Stimulated activated CD4-positive, alpha-beta T cell treated with anti-CD3 and anti-CD28 coated beads, TNF-alpha, amount 100 ng/mL, for 48 hours (primary cell): ENCODE measurements around the gene KRTAP17-1.
"Not testable (repeated sequence)": the region's sequence is repeated elsewhere in the genome, so short reads cannot be mapped to it uniquely, and the experiment has no call there.

Experiments
- DNase-seq, 3 donors: peaks; one replicate each; pipeline ENCODE4 v3.0.0-alpha.2; 2020; ENCODE audit warnings: low read depth in 3 of 3

The KRTAP17-1 gene

DNA sequence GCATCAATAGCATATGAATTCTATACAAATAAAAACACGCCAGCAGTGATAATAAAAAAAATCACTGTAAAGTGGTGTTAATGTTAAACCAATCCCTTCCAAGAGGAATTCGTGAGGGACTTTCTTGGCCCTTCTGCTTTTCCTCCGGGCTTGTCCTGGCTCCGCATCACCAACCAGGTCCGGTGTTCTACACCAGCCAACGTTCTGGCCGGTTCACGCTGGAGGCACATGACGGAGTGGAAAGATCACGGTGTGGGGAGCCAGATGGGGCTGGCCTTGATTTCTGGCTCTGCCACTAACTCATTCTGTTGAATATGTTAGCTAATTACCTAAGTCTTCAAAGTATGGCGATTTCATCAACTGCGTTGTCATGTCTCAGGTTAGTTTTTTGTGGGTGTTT, 11.4 kb downstream of the KRTAP17-1 start:
- no peak for DNase-seq

DNA sequence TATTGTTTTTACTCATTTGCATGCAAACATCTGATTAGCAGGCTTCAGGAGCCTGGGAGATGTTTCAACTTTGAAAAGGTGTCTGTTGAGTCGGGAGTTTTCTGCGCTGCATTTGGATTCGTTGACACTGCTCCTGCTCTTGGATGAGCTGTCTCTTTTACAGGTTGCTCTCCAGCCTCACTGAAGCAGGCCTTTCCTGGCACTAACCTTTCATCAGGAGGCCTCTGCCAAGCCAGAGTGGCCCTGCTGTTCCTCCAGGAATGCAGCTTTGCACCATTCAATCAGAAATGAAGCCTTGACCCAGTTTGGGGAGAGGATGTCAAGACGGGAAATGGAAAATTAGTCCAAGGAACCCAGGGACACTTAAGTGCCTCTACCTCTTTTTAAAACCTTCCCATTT, 12.5 kb downstream of the KRTAP17-1 start:
- no peak for DNase-seq

DNA sequence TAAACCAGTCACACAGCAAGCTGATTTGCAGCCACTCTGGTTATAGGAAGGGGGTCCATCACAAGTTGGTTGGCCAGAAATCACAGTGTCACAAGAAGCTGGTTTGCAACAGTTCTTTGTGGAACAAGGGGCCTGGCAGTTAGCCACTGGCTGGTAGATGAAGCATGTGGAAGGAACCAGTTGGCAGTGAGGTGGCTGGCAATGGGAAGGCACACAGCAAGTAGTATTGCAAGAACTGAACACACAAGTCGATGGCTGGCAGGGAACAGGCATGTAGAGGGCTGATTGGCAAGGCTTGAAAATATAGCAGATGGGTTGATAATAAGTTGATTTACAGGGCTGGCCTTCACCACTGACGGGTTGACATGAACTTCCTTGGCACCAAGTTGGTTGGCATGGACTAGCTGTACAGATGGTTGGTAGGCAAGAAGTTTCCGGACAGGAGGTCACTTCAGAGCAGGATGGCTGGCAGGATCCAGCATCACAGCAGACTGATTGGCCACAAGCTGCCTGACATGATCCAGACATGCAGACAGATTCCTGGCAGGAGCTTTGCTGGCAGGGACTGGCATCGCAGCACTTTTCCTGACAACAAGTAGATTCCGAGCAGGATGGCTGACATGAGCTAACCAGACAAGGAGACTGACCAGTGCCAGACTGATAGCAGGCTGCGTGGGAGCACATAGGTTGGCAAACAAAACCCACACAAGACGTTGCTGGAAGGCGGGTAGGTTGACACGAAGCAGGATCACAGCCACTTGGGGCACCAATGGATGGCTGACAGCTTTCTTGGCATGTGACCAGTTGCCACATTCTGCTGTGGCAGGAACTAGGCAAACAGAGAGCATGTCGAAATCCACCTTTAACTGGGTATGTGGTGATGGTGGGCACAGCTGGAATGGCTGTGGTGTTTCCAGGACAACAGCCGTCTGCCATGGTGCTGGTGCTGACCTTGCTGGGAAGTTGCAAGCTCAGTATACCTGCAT, 13.3 kb downstream of the KRTAP17-1 start, which contains the start of gene KRTAP29-1:
Gene KRTAP29-1, minus strand, starts transcription at position 936 of the 986 bp plus-strand sequence. Its CDS starts 0 bp downstream, at position 936.
- DNase-seq, result no peak

DNA sequence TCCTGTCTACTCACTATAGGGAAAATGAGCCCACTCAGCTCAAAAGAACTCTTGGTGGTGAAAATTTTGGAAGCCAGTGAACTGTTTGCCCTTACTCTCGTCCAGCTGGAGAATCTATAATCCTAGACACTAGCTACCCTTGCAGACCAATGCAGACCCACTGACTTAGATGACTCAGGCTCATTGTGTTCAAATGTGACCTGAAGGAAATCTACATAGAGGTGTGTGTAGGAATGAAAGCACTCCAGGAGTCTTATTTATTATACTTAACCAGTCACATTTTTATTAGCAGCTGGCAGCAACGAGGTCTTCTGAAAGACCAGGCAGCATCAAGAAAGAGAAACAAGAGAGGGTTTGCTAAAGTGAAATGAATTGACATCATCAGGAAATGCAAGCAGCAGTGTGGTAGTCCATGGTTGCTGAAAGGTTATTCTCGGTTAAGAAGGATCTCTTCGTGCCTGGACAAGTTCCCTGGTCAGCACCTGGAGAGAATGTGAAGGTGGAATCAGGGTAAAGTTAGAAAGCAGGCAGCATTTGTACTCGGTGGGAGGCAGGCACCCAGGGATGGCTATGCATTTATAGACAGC, 14.2 kb downstream of the KRTAP17-1 start:
- DNase-seq, result no peak

DNA sequence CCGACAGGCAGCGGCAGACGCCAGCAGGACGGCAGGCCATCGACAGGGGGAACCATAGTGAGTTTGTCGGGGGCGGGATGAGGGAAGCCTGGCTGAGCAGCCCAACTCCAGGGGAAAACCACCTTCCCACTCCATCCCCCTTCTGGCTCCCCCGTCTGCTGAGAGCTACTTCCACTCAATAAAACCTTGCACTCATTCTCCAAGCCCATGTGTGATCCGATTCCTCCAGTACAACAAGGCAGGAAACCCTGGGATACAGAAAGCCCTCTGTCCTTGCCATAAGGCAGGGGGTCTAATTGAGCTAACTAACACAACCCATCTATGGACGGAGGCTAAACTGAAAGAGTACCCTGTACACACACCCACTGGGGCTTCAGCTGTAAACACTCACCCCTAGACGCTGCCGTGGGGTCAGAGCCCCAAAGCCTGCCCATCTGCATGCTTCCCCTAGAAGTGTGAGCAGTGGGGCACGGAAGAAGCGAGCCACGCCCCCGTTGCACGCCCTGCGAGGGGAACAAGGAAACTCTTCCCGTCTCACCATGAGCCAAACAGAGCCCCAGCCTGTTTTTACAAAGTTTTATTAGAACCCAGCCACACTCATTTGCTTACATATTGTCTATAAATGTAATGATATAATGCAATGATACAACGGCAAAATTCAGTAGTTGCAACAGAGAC, 16.9 kb downstream of the KRTAP17-1 start:
- no peak for DNase-seq

DNA sequence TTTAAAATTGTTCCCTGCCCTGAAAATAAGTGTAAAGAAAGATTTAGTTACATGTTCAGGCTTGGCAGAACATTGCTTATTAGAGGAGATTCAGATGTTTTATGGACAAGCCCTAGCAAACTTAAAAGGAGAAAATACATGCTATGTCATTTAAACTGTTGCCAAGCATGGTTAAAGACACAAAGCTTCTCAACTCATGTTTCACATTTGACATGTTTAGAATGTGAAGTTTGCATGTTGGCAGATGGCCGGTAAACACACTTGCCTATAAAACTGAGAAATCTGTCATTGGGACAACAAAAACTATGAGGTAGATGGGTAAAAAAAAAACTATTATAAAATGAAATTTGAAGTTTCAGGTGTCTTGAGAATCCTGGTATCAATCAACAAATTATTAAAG, 18.7 kb downstream of the KRTAP17-1 start:
- no peak for DNase-seq

DNA sequence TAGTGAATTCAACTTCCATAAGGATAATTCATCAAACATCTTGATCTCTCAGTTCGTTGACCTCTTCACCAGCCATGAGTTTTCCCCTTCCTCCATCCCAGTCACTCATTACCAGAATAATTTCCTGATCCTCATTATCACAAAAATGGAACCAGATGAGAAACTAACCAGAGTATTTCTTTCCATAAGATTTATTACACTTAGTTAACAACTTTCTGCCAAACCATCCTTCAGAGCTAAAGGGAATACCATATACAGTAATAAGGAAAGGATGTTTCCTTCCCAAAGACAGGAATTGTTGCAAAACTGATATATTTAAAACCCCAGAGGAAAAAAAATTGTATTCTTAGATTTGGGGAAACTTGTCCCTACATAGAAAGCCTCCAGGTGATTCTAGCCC, 21.5 kb downstream of the KRTAP17-1 start:
- DNase-seq, result no peak

DNA sequence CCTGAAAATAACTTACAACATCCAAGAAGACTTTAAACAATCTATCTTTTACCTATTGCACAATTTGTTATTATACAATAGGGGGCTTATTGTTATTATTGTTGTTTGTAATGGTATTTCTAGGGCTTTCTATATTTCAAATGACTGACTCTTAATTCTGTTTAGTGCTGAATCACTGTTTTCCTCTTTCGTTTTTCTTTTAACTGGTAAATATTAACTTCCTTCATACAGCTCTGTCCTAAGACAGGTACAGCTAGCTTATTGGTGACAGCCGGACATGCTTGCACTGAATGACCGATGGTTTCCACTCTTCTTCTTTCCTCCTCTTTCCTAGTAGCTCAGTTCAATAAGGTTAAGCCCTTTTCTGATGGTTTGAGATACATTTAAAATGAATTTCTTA, 28.5 kb downstream of the KRTAP17-1 start:
- no peak for DNase-seq

DNA sequence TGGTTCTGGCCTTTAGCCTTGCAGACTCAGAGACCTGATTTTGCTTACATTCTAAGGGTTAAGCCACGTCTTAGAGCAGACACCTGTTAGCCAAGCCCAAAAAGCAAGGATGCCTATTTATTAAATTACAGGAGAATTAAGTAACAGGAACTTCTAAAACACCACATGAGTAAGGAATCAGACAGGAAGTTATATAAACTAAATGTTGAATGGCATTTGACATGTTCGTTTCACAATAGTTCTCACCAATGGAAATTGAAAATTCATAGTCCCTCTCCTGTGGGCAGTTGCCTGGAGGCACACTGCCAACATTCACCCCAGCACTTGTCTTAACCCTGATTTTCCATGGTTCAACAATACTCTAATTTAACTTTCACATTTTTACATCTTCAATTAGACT, 31.0 kb downstream of the KRTAP17-1 start:
- no peak for DNase-seq

DNA sequence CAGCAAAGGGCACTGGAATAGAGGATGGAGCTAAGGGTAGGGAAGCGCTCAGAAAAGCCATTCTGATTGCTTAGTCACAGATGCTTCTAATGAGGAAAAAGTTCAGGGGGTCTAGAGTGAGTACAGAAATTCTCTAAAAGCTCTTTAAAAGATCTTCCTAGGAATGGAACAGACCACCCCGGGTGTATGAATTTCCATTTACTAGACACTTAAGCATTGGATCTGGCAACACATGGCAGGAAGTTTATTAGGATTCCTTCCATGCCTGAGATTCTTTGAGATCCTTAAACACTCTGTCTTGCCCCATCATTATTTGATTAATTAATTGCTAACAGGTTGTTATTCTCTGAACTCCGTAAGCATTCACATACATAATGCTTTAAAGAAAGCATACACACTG, 31.5 kb downstream of the KRTAP17-1 start:
- no peak for DNase-seq

DNA sequence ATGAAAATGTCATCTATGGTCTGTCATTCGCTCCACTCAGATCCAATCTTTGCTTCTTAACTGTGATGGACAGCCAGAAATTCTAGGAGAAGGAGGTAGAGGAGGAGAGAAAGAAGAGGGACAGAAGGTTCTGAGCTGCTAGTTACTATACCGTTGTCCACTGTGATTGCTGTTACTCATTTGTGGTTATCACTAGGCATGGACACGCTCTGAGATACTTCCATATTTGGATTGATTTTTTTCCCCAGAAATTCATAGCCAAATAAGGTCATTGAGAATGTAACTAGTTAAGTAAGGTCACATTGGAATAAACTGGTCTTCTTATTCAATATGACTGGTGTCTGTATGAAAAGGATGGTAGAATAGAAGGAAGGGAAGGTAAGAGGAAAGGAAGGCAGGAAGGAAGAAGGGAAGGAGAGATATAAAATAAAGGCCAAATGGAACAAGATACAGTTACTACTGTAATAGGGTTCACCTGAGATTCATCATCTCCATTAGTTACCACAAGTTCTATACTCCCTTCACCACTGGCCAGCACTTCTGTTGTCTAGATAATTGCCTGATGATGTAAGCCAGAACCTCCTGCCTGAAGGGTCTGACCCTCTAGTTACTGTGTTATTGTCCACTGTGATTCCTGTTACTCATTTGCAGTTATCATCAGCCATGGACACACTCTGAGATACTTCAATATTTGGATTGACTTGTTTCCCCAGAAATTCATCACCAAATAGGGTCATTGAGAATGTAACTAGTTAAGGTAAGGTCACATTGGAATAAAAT, 37.1 kb downstream of the KRTAP17-1 start:
- DNase-seq, result no peak

DNA sequence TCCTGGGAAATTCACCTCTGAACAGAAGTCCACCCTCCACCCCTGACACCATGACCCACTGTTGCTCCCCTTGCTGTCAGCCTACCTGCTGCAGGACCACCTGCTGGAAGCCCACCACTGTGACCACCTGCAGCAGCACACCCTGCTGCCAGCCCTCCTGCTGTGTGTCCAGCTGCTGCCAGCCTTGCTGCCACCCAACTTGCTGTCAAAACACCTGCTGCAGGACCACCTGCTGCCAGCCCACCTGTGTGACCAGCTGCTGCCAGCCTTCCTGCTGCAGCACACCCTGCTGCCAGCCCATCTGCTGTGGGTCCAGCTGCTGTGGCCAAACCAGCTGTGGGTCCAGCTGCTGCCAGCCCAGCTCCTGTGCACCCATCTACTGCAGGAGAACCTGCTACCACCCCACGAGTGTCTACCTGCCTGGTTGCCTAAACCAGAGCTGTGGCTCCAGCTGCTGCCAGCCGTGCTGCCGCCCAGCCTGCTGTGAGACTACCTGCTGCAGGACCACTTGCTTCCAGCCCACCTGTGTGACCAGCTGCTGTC, 39.8 kb downstream of the KRTAP17-1 start, which contains the start of gene KRTAP9-7:
Gene KRTAP9-7, plus strand, starts transcription at position 51 of the 543 bp plus-strand sequence. Its CDS starts 0 bp downstream, at position 51.
- DNase-seq, result not testable (repeated sequence)

DNA sequence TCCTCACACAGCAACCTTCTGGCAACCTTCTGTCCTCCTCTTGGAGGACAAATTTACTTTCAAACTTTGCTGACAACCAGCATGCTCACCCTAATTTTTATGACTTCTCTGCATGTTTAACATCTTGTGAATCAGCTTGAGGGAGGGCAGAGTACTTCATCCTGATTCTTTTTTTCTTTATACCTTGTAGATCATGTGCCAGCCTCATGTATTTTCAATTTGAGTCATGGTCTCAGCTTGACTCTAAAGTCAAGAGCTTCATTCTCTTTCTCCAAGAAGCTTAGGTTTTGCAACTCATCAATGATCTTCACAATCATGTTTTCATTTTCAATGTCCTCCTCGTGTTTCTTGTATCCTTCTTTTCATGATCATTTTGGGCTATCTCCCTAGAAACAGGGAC, 43.7 kb downstream of the KRTAP17-1 start:
- DNase-seq, result no peak

DNA sequence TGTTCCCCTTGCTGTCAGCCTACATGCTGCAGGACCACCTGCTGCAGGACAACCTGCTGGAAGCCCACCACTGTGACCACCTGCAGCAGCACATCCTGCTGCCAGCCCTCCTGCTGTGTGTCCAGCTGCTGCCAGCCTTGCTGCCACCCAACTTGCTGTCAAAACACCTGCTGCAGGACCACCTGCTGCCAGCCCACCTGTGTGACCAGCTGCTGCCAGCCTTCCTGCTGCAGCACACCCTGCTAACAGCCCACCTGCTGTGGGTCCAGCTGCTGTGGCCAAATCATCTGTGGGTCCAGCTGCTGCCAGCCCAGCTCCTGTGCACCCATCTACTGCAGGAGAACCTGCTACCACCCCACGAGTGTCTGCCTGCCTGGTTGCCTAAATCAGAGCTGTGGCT, 44.2 kb downstream of the KRTAP17-1 start:
- DNase-seq, result not testable (repeated sequence)

DNA sequence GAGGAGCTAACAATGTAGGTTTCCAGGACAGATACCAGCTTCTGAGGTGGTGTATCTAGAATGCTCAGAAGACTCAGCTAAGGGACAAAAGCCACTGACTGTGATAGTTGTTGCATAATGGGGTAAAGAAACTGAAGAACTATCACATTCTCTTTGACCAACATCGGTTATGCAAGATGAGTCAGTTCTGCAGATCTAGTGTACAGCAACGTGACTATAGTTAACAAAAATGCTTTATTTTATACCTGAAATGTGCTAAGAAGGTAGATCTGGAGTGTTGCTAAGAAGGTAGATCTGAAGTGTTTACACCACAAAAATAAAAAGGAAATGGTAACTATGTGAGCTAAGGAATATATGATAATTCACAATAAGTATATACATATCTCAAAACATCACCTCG, 47.8 kb downstream of the KRTAP17-1 start:
- DNase-seq, result no peak

DNA sequence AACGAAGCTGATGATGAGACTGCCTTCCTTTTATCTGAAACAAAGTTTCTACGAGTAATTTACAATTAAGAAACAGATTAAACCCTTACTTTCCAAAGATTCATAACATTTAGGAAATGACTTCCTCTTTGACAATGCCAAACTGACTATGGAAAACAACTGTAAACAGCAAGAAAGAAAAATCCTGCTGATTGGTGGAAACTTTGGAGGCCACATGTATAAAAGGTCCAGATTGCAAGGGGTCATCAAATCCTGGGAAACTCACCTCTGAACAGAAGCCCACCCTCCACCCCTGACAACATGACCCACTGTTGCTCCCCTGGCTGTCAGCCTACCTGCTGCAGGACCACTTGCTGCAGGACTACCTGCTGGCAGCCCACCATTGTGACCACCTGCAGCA, 50.4 kb downstream of the KRTAP17-1 start, which contains the start of gene KRTAP9-6:
Gene KRTAP9-6, plus strand, starts transcription at position 301 of the 400 bp plus-strand sequence. Its CDS starts 0 bp downstream, at position 301.
- no peak for DNase-seq
